HG03025 (cell line): Measurements from ENCODE around the gene ARHGEF3.
A peak's percentile ranks its signal among the peaks of the same experiment; 100 is the strongest.

Source experiments
- ATAC-seq: cut with Tn5 transposase; IDR thresholded peaks from one replicate; pipeline ENCODE4 v1.9.1; 2021; ENCODE audit warnings: mild to moderate bottlenecking, moderate library complexity; ENCODE audit not compliant: unreplicated experiment, low FRiP score

ARHGEF3 gene

GRCh38 chr3:56801662-56802377, at the start of gene ARHGEF3:
ARHGEF3 (minus strand) TSS chr3:56801949; CDS start chr3:56801798, 151 bp downstream.
- peak; percentile 68 for ATAC-seq

GRCh38 chr3:56849698-56850097, 47.9 kb upstream of the ARHGEF3 start:
- no peak for ATAC-seq

GRCh38 chr3:56845505-56845904, 43.8 kb upstream of the ARHGEF3 start:
- ATAC-seq: no peak

GRCh38 chr3:56844536-56844935, 42.8 kb upstream of the ARHGEF3 start:
- no peak for ATAC-seq

GRCh38 chr3:56839784-56840715, 38.3 kb upstream of the ARHGEF3 start:
- no peak for ATAC-seq

- ATAC-seq: no peak
Measured at GRCh38 chr3:56838448-56838847, 36.7 kb upstream of the ARHGEF3 start.

DNA sequence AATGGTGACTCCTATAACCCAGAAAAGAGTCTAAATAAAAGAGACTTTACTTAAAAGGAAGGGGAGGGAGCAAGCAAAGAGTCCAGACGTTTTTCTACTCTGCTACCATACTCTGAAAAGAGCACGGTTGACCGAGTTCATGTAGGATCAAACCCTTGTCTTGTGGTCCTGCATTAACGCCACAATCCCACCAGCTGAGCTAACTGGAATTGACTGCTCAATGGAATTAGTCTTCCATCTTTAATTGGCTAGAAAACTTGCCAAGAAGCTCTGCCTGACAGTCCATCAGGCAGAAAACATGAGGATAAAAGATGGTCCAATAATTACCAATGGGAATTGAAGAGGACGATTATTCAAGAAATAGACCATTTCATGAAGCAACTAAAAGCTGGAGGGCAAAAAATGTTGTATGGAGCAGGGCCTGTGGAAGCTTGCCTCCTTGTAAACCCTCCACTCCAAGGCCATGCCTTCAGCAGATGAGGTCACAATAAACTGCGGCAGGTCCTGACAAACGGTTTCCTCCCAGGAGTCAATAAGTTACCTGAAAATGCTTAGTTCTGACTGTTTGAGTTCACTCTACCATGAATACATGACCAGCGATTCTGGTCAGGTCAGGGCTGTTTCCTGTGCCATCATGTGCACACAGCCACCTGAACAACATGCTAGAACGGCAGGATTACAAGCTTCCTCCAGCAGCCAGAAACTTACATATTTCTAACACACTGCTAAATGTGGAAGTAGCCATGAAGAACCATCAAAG, 35.6 kb upstream of the ARHGEF3 start:
- no peak for ATAC-seq

DNA sequence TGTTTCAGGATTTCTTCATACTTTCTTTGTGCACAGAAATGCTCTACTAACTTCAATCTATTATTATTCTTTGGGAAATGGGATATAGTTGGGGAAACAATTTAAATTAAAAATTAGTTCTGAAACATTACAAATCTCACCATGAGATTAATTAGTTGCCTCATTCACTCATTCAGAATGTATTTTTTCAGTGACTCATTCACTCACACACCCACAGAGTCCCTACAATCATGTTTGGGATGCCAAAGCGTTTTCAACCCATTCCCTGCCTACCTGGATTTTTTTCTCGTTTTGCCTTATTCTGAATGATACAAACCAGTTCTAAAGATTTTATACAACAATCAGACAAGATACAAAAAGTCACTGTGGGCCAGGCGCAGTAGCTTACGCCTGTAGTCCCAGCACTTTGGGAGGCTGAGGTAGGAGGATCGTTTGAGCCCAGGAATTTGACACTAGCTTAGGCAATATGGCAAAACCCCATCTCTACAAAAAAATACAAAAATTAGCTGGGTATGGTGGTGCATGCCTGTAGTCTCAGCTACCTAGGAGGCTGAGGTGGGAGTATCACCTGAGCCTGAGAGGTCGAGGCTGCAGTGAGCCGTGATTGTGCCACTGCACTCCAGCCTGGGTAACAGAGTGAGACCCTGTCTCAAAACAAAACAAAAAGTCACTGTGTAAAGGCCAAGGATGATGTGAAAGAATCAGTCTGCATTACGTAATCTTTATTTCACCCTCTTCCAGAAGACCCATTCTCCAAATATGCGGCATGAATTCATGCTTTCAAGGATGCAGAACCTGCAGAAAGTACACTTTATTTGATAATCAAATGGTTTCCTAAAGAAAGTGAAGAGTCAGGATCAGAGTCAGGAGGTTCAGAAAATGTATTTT, 34.8 kb upstream of the ARHGEF3 start:
- no peak for ATAC-seq

DNA sequence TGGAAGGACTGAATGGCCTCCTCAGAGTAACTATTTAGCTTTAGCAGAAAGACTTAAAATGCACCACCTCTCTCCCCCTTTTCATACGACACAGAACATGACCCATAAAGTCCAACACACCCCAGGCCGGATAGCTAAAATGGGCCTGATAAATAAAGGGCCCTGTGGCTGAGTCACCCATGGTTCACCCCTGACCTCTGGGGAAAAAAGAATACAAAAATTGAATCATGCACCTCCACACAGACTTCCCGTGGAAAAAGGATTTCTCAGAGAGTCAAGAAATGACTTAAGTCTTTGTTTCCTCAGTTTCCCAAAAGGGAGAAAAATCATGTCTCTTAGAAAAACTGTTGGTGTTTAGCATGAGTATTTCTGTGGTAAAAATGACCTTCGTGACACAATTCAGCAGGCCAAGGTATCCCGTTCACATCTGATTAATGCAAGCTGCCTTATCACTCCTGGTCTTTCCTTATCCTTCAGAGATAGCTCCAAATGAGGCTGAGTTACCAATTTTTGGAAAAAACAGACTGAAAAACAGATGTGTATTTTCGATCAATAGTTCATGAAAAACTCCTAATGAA, 34.0 kb upstream of the ARHGEF3 start:
- ATAC-seq: no peak

- ATAC-seq: no peak
Measured at GRCh38 chr3:56833536-56833935, 31.8 kb upstream of the ARHGEF3 start.

DNA sequence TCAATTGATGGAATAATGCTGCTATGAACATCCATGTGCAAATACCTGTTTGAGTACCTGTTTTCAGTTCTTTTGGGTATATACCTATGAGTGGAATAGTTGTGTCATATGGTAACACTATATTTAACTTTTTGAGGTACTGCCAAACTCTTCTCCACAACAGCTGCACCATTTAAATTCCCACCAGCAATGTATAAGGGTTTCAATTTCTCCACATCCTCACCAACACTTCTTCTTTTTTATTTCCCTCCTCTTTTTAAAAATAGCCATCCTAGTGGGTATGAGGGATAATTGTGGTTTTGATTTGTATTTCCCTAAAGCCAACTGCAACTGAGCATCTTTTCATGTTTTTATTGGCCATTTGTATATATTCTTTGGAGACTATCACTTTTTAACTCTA, 31.3 kb upstream of the ARHGEF3 start:
- no peak for ATAC-seq

DNA sequence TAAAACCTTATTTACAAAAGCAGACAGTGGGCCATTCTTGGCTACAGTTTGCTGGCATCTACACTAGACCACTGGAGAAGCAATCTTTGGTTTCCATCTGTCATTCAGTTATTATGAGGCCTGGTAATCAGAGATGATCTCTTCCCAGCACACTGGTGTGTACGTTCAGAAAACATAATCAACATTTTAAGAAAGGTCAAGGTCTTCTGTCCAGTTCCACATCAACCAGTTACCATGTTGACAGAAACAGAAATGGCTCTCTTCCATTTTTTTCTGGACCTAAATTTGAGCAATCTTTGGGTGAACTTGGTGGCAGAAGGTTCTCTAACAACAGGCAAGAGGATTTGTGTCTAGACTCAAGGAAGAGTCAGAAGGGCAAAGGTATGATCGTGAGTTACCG, 29.8 kb upstream of the ARHGEF3 start:
- no peak for ATAC-seq

DNA sequence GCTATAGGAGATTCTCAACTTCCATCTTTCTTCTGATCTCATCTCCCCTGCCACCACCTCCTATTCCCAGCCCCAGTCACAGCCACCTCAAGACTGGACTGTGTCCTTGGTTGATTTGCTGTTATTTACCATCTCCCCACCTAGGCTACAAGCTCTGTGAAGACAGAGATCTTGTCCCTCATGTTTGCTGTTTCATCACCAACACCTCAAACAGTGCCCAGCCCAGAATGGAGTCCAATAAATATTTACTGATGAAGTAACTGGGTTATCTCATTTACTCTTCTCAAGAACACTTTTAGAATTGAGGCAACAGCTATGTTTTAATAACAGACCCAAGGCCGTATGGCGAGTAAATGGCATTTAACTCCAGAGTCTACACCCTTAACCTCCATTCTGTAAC, 29.1 kb upstream of the ARHGEF3 start:
- ATAC-seq: no peak

DNA sequence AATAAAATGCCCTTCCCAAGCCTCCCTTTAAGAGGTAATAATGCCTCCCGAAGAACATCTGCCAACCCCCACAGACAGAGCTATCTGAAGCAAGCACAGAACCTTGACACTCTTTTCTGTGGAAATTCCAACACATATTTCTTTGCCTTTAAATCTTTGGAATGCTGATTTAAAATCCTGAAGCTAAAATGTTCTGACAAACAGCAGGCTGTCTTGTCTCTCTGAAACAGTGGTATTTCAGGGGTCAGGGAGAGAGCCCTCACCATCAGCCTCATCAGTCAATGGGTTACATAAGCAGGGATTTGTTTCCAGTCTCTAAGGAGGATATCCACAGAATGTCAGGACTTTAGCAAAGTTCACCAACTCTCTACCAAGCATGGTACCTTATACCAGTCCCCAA, 27.8 kb upstream of the ARHGEF3 start:
- ATAC-seq: no peak

GRCh38 chr3:56826831-56827722, 25.3 kb upstream of the ARHGEF3 start:
- no peak for ATAC-seq

DNA sequence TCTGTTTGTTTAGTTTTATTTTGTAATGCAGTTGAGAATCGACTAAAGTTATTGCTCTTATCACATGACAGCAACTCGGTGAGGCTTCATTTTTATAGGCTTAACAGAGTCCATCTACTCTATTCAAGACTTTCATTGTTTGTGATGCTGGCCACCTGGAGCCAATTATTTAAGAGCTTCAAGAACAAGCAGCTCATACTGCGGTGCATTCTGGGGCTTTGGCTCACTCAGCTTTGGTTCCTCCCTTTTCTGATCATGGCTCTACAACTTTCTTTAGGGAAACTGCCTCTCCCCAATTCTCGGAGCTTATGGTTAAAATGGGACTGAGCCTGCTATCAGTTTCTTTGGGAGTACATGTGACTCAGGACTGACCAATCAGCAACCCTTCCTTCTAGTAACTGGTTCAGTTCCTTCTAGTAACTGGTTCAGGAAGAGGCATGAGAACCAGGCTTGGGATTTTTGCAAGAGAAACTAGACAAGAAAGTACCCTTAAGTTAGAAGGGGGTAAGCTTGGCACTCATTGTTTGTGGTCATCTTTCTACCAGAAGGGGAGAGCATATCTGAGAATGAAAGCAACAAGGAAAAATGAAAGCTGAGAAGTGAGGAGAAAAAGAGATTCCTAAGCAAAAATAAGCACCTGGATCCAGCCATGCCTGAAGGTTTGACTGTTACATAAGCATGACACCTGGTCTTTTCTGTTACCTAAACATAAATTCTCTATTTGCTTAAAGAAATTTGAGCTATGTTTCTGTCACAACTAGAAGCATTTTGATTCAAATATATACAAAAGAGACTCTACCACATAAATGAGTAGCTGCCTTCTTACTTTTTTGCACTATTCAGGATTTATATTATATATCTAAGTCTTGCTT, 24.1 kb upstream of the ARHGEF3 start:
- ATAC-seq: no peak

DNA sequence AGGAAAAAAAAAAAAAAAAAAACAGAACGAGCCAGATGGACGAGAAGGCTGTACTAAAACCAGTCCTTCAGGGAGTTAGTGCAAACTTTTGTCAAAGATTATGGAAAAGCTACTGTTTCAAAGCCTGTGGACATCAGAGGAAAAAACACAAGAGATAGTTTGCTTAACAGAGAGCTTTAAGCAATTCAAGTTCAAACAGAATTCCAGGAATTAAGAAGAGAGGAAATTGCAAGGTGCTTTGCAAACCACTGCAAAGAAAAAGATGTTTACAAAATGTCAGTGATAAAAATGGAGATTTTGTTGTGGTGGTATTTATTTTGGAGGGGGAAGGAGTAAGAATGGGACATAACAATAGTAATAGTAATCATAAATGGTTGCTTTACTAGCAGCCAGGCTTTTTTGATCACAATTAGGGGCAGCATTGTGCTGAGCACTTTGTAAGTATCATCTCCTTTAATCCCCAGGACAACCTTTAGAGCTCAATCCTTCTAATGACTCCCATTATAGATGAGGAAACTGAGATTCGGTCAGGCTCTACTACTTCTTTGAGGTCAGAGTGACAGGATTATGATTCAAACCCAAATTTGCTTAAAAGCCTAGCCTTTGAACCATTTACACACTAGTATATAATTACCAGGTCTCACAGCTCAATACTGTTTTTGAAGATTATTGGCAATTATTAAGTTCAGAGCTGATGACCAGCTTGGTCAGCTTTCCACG, 22.4 kb upstream of the ARHGEF3 start:
- ATAC-seq: no peak
